A549 treated with CORT108297 at 1 μM for 4 hours (cell line): ENCODE data around the gene HIPK3. TPM values are rescaled to one million over a fixed set of nuclear protein-coding genes. Genes with fewer than 3 reads are reported as not detected.

Experiments used
- total RNA-seq: library from RNA; stranded (reverse); fragments of 200-300 nt; extraction: Qiagen RNA extraction; gene quantifications from 5 replicates; pipeline ENCODE4 v1.2.3, GENCODE V29; 2022

HIPK3 gene
- 12.2 to 17.8 TPM (median 15.2 TPM) in 5 replicates for total RNA-seq

GRCh38 chr11:33257160-33257896 is at the start of gene HIPK3:
TSS of gene HIPK3 (plus strand) at chr11:33257381.

DNA sequence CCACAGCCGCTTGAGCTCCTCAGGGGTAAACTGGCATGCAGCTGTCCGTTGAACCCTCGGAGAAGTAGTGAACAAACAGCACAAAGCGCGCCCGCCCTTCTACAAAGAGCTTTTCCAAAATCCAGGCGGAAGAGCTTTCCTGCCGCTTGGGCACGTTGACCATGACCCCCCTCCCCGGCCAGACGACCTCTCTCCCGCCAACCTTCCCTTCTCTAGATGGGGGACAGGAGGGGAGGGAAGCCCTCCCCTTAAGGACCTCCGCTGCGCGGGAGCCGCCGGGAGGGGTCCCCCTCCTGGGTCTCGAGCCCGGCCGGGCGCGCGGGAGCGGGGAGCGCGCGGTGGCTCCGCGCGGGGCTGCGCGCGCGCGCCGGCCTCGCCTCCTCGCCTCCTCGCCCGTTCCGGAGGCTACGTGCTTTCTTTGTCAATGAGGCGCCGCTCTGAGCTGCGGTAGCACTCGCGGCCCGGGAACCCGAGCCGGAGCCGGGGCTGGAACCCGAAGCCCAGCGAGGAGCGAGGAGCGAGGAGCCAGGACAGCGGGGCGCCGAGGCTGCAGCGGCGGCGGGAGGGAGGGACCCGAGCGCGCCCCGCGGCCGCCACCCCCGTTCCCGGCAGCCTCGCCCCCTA is 118.6 kb downstream of the HIPK3 start, which contains the start of gene KIAA1549L:
Gene KIAA1549L, plus strand, starts transcription at position 421 of the 624 bp plus-strand sequence.

Other genes with a start within 250 kb of the HIPK3 start
- gene DEPDC7, start 241.5 kb upstream of the HIPK3 start, total RNA-seq: 6.5 to 10.1 TPM (median 7.8 TPM) in 5 replicates
- gene TCP11L1, start 217.8 kb upstream of the HIPK3 start, total RNA-seq: 15.2 to 23.7 TPM (median 19.8 TPM) in 5 replicates
- gene CSTF3, start 95.9 kb upstream of the HIPK3 start, total RNA-seq: 24.9 to 30.1 TPM (median 26.1 TPM) in 5 replicates
- gene KIAA1549L, start 118.7 kb downstream of the HIPK3 start, total RNA-seq: 7.3 to 14.4 TPM (median 10.0 TPM) in 5 replicates